Astrocyte (in vitro differentiated cells and primary cell): ENCODE measurements around the gene ZXDB.

Experiments
- CTCF ChIP-seq: IDR thresholded peaks from 2 replicates; pipeline ENCODE4 v1.5.1; 2011; ENCODE audit warnings: low read depth, mild to moderate bottlenecking, inconsistent platforms, low read length, moderate library complexity; ENCODE audit not compliant: insufficient read depth
- EZH2 ChIP-seq: IDR thresholded peaks from 2 replicates; pipeline ENCODE4 v1.6.1; 2012; ENCODE audit warnings: mild to moderate bottlenecking, low read length, inconsistent platforms; ENCODE audit not compliant: insufficient read depth

GRCh38 chrX:57647020-57647419, 55.2 kb downstream of the ZXDB start:
- TF ChIP-seq CTCF (no peak), EZH2 (no peak)
